CD4-positive, CD25-positive, alpha-beta regulatory T cell (primary cell): ENCODE data around the gene CHST14. TPM values are rescaled to one million over a fixed set of nuclear protein-coding genes. Genes with fewer than 3 reads are reported as not detected.

Experiments
- ATAC-seq, 2 donors: fragments of 150-1000 bp; cut with Tn5 transposase; one replicate each; pipeline ENCODE4 v1.10.0; 2021; ENCODE audit warnings: low read depth in 2 of 2, moderate number of reproducible peaks in 2 of 2, moderate library complexity in 1 of 2
- DNase-seq, 3 donors: peaks; one replicate each; pipeline versions ENCODE4 v3.0.0 to v3.0.0-alpha.2; 2012 to 2022; ENCODE audit warnings: mixed read lengths in 1 of 3
- H3K27ac ChIP-seq: one replicate; pipeline ENCODE4 v1.7.0; 2013; ENCODE audit warnings: mild to moderate bottlenecking, low read length; ENCODE audit not compliant: insufficient read depth, poor library complexity, severe bottlenecking
- H3K27me3 ChIP-seq: one replicate; pipeline ENCODE4 v1.7.0; 2013; ENCODE audit warnings: low read length; ENCODE audit not compliant: control insufficient read depth, insufficient read depth
- H3K36me3 ChIP-seq: one replicate; pipeline ENCODE4 v1.7.0; 2013; ENCODE audit warnings: mild to moderate bottlenecking, low read length, moderate library complexity; ENCODE audit not compliant: control insufficient read depth, insufficient read depth
- H3K4me1 ChIP-seq: 2 replicates; pipeline ENCODE4 v1.7.0; 2013; ENCODE audit warnings: mild to moderate bottlenecking, low read length; ENCODE audit not compliant: insufficient read depth, control insufficient read depth, poor library complexity, severe bottlenecking
- H3K4me3 ChIP-seq: one replicate; pipeline ENCODE4 v1.7.0; 2013; ENCODE audit warnings: low read depth, mild to moderate bottlenecking, low read length, moderate library complexity
- H3K9me3 ChIP-seq, 2 experiments: 1 replicate in 1 of 2; 2 replicates in 1 of 2; pipeline ENCODE4 v1.7.0; 2013; ENCODE audit warnings: low read length in 2 of 2, mild to moderate bottlenecking in 1 of 2, moderate library complexity in 1 of 2; ENCODE audit not compliant: control insufficient read depth in 2 of 2
- H3K27ac Mint-ChIP-seq, 3 donors: one replicate each; pipeline ENCODE4 v1.8.0; 2020 to 2022; ENCODE audit warnings: mild to moderate bottlenecking in 3 of 3, mixed read lengths in 3 of 3, moderate library complexity in 2 of 3
- H3K27me3 Mint-ChIP-seq: one replicate; pipeline ENCODE4 v1.8.0; 2022; ENCODE audit warnings: mild to moderate bottlenecking, mixed read lengths
- H3K36me3 Mint-ChIP-seq: one replicate; pipeline ENCODE4 v1.8.0; 2020; ENCODE audit warnings: mixed read lengths
- H3K4me1 Mint-ChIP-seq, 4 donors: one replicate each; pipeline ENCODE4 v1.8.0; 2020 to 2022; ENCODE audit warnings: mixed read lengths in 4 of 4, mild to moderate bottlenecking in 1 of 4
- H3K4me3 Mint-ChIP-seq, 4 donors: one replicate each; pipeline ENCODE4 v1.8.0; 2020 to 2022; ENCODE audit warnings: mild to moderate bottlenecking in 4 of 4, mixed read lengths in 4 of 4, moderate library complexity in 3 of 4
- H3K9me3 Mint-ChIP-seq, 7 donors: one replicate each; pipeline ENCODE4 v1.8.0; 2020 to 2022; ENCODE audit warnings: mixed read lengths in 7 of 7, mild to moderate bottlenecking in 3 of 7, moderate library complexity in 2 of 7
- polyA plus RNA-seq, 4 donors: library from polyadenylated mRNA; unstranded; fragments of 300-500 nt; fragmentation: Illumina TruSeq; gene quantifications; one replicate each; pipeline ENCODE4 v1.2.3, GENCODE V29; 2021
- total RNA-seq: library from RNA; stranded (reverse); gene quantifications from one replicate; pipeline ENCODE4 v1.2.3, GENCODE V29; 2022

The CHST14 gene
- total and polyA plus RNA-seq, 5 donors from 2014 or later = 1.1 to 6.3 (median 1.5) TPM

GRCh38 chr15:40474581-40474980 is 3.8 kb downstream of the CHST14 start:
- Histone ChIP-seq H3K27me3 (no peaks in the 10 kb centered on the region), H3K4me1 (peaks cover 14% of the 10 kb centered on the region), H3K36me3 (no peaks in the 10 kb centered on the region), H3K4me3 (no peak overlapping the region), H3K9me3 (no peaks in the 10 kb centered on the region), H3K27ac (no peak overlapping the region)
- H3K4me3 Mint-ChIP-seq = peak overlapping the region in 1 of 4 donors; percentile 69
- H3K27me3 Mint-ChIP-seq = peaks cover 5% of the 10 kb centered on the region
- DNase-seq = no peak
- no peaks in the 10 kb centered on the region for H3K36me3 Mint-ChIP-seq
- peaks cover 0 to 2% (median 0%) of the 10 kb centered on the region in 7 donors for H3K9me3 Mint-ChIP-seq
- no peak for ATAC-seq
- H3K4me1 Mint-ChIP-seq = peaks cover 0 to 20% (median 11%) of the 10 kb centered on the region in 4 donors
- no peak overlapping the region for H3K27ac Mint-ChIP-seq

- peaks cover 0 to 5% (median 3%) of the 10 kb centered on the region in 4 donors for H3K4me1 Mint-ChIP-seq
- peaks cover 0 to 2% (median 0%) of the 10 kb centered on the region in 7 donors for H3K9me3 Mint-ChIP-seq
- Histone ChIP-seq H3K4me3 (no peak overlapping the region), H3K9me3 (no peaks in the 10 kb centered on the region), H3K36me3 (no peaks in the 10 kb centered on the region), H3K4me1 (no peaks in the 10 kb centered on the region), H3K27me3 (peaks cover 2% of the 10 kb centered on the region), H3K27ac (no peak overlapping the region)
- H3K36me3 Mint-ChIP-seq = no peaks in the 10 kb centered on the region
- peaks cover 16% of the 10 kb centered on the region for H3K27me3 Mint-ChIP-seq
- DNase-seq = no peak
- no peak overlapping the region for H3K4me3 Mint-ChIP-seq
- no peak for ATAC-seq
- no peak overlapping the region for H3K27ac Mint-ChIP-seq
Measured at GRCh38 chr15:40477642-40478327, 7.0 kb downstream of the CHST14 start.

GRCh38 chr15:40479024-40479423 is 8.2 kb downstream of the CHST14 start:
- H3K9me3 Mint-ChIP-seq = peaks cover 0 to 2% (median 0%) of the 10 kb centered on the region in 7 donors
- no peaks in the 10 kb centered on the region for H3K9me3 ChIP-seq
- H3K4me1 ChIP-seq = no peaks in the 10 kb centered on the region
- no peak overlapping the region for H3K4me3 Mint-ChIP-seq
- H3K27me3 ChIP-seq = peaks cover 2% of the 10 kb centered on the region
- H3K27ac ChIP-seq = no peak overlapping the region
- H3K27ac Mint-ChIP-seq = no peak overlapping the region
- H3K36me3 Mint-ChIP-seq = no peaks in the 10 kb centered on the region
- H3K36me3 ChIP-seq = no peaks in the 10 kb centered on the region
- H3K4me3 ChIP-seq = no peak overlapping the region
- DNase-seq (no peak), ATAC-seq (no peak)
- peaks cover 26% of the 10 kb centered on the region for H3K27me3 Mint-ChIP-seq
- no peaks in the 10 kb centered on the region for H3K4me1 Mint-ChIP-seq

- Mint-ChIP-seq H3K4me3 (no peak overlapping the region), H3K36me3 (no peaks in the 10 kb centered on the region), H3K9me3 (peaks cover 0 to 2% (median 0%) of the 10 kb centered on the region in 7 donors), H3K27ac (no peak overlapping the region), H3K4me1 (no peaks in the 10 kb centered on the region), H3K27me3 (peaks cover 26% of the 10 kb centered on the region)
- ATAC-seq (no peak), DNase-seq (no peak)
- Histone ChIP-seq H3K4me1 (no peaks in the 10 kb centered on the region), H3K36me3 (no peaks in the 10 kb centered on the region), H3K27ac (no peak overlapping the region), H3K9me3 (no peaks in the 10 kb centered on the region), H3K4me3 (no peak overlapping the region), H3K27me3 (peaks cover 2% of the 10 kb centered on the region)
Measured at GRCh38 chr15:40481341-40482074, 10.7 kb downstream of the CHST14 start.

GRCh38 chr15:40483919-40484318 is 13.1 kb downstream of the CHST14 start:
- DNase-seq (no peak), ATAC-seq (no peak)
- Mint-ChIP-seq H3K9me3 (no peaks in the 10 kb centered on the region), H3K27ac (peak overlapping the region in 1 of 3 donors; percentile 90), H3K4me3 (no peak overlapping the region), H3K27me3 (peaks cover 23% of the 10 kb centered on the region), H3K36me3 (no peaks in the 10 kb centered on the region), H3K4me1 (no peaks in the 10 kb centered on the region)
- H3K36me3 ChIP-seq = no peaks in the 10 kb centered on the region
- H3K9me3 ChIP-seq = no peaks in the 10 kb centered on the region
- H3K27ac ChIP-seq = no peak overlapping the region
- H3K4me1 ChIP-seq = no peaks in the 10 kb centered on the region
- H3K27me3 ChIP-seq = peaks cover 2% of the 10 kb centered on the region
- no peak overlapping the region for H3K4me3 ChIP-seq

- H3K27me3 Mint-ChIP-seq = peaks cover 14% of the 10 kb centered on the region
Measured at GRCh38 chr15:40486066-40486770, 15.4 kb downstream of the CHST14 start.

GRCh38 chr15:40487816-40488682 is 17.3 kb downstream of the CHST14 start:
- Histone ChIP-seq H3K9me3 (no peaks in the 10 kb centered on the region), H3K4me1 (peaks cover 3% of the 10 kb centered on the region), H3K36me3 (no peaks in the 10 kb centered on the region), H3K27ac (no peak overlapping the region), H3K27me3 (no peaks in the 10 kb centered on the region), H3K4me3 (no peak overlapping the region)
- Mint-ChIP-seq H3K27me3 (peaks cover 7% of the 10 kb centered on the region), H3K36me3 (no peaks in the 10 kb centered on the region), H3K27ac (no peak overlapping the region), H3K4me3 (no peak overlapping the region), H3K9me3 (no peaks in the 10 kb centered on the region), H3K4me1 (peaks cover 4 to 6% (median 5%) of the 10 kb centered on the region in 4 donors)
- ATAC-seq (no peak), DNase-seq (no peak)

More at GRCh38 chr15:40486066-40486770, 15.4 kb downstream of the CHST14 start:
- no peaks in the 10 kb centered on the region for H3K36me3 Mint-ChIP-seq
- H3K27me3 ChIP-seq = no peaks in the 10 kb centered on the region
- H3K4me3 Mint-ChIP-seq = peak overlapping the region in 2 of 4 donors; percentile 38 to 50
- H3K27ac Mint-ChIP-seq = no peak overlapping the region
- ATAC-seq (no peak), DNase-seq (no peak)
- H3K4me1 Mint-ChIP-seq = no peaks in the 10 kb centered on the region
- H3K27ac ChIP-seq = no peak overlapping the region
- no peaks in the 10 kb centered on the region for H3K9me3 ChIP-seq
- no peak overlapping the region for H3K4me3 ChIP-seq
- H3K9me3 Mint-ChIP-seq = no peaks in the 10 kb centered on the region
- H3K36me3 ChIP-seq = no peaks in the 10 kb centered on the region
- H3K4me1 ChIP-seq = no peaks in the 10 kb centered on the region
